Cardiac muscle cell (in vitro differentiated cells and primary cell): ENCODE results near the gene ALDH18A1. TPM values are rescaled to one million over a fixed set of nuclear protein-coding genes. Genes with fewer than 3 reads are reported as not detected.

ENCODE experiments used
- DNase-seq, 2 donors: peaks; one replicate each; pipeline versions ENCODE4 v3.0.0 to v3.0.0-alpha.2; 2010 to 2017; ENCODE audit warnings: low read depth in 1 of 2, low spot score in 1 of 2
- H3K27ac ChIP-seq: fragments of 200-600 bp; sonication (generic); 2 replicates; pipeline ENCODE4 v1.5.1; 2016
- H3K27me3 ChIP-seq: fragments of 200-600 bp; sonication (generic); 2 replicates; pipeline ENCODE4 v1.6.0; 2016; ENCODE audit warnings: control low read depth
- H3K36me3 ChIP-seq: fragments of 200-600 bp; sonication (generic); 2 replicates; pipeline ENCODE4 v1.5.1; 2016; ENCODE audit warnings: control low read depth
- H3K4me1 ChIP-seq: fragments of 200-600 bp; sonication (generic); 2 replicates; pipeline ENCODE4 v1.8.1; 2017; ENCODE audit warnings: low read depth, mild to moderate bottlenecking, mixed run types
- H3K4me3 ChIP-seq: fragments of 200-600 bp; sonication (generic); 2 replicates; pipeline ENCODE4 v1.5.1; 2016; ENCODE audit warnings: mild to moderate bottlenecking
- H3K9me3 ChIP-seq: fragments of 200-600 bp; sonication (generic); 2 replicates; pipeline ENCODE4 v1.5.1; 2017; ENCODE audit warnings: low read depth, mild to moderate bottlenecking, control low read depth
- CTCF ChIP-seq: IDR thresholded peaks from 2 replicates; pipeline ENCODE4 v1.5.1; 2012; ENCODE audit warnings: low read depth, mild to moderate bottlenecking, low read length
- polyA plus RNA-seq: library from polyadenylated mRNA; unstranded; fragments of >200 nt; fragmentation: Nextera tagmentation; extraction: Ambion mirVana; gene quantifications from 2 replicates; pipeline ENCODE4 v1.2.1, GENCODE V29; 2016
- total RNA-seq: library from RNA; depleted of rRNA; stranded (reverse); fragments of >200 nt; gene quantifications from 2 replicates; pipeline ENCODE4 v1.2.3, GENCODE V29; 2016

The ALDH18A1 gene
- total and polyA plus RNA-seq, 2 experiments from 2014 or later = 40.4 to 49.3 TPM

GRCh38 chr10:95657250-95657649 is 739 bp upstream of the ALDH18A1 start:
- Histone ChIP-seq H3K4me1 (peaks cover 6% of the 10 kb centered on the region), H3K27me3 (no peaks in the 10 kb centered on the region), H3K9me3 (no peaks in the 10 kb centered on the region), H3K27ac (no peak overlapping the region), H3K36me3 (peaks cover 9% of the 10 kb centered on the region), H3K4me3 (no peak overlapping the region)
- TF ChIP-seq CTCF = no peak
- DNase-seq = no peak

- H3K36me3 ChIP-seq = peaks cover 22% of the 10 kb centered on the region
- H3K27ac ChIP-seq = peak overlapping the region; percentile 57
- no peaks in the 10 kb centered on the region for H3K9me3 ChIP-seq
- H3K4me1 ChIP-seq = peaks cover 6% of the 10 kb centered on the region
- no peak for TF ChIP-seq CTCF
- H3K27me3 ChIP-seq = no peaks in the 10 kb centered on the region
- H3K4me3 ChIP-seq = peak overlapping the region; percentile 68
- peak; percentile 35 to 40 for DNase-seq
Measured at GRCh38 chr10:95655571-95656290, 780 bp downstream of the ALDH18A1 start.

GRCh38 chr10:95653895-95654294 is 2.6 kb downstream of the ALDH18A1 start:
- no peaks in the 10 kb centered on the region for H3K27me3 ChIP-seq
- DNase-seq = no peak
- TF ChIP-seq CTCF = no peak
- H3K9me3 ChIP-seq = no peaks in the 10 kb centered on the region
- no peak overlapping the region for H3K27ac ChIP-seq
- H3K36me3 ChIP-seq = peaks cover 22% of the 10 kb centered on the region
- peaks cover 6% of the 10 kb centered on the region for H3K4me1 ChIP-seq
- H3K4me3 ChIP-seq = no peak overlapping the region

GRCh38 chr10:95651346-95652060 is 5.0 kb downstream of the ALDH18A1 start:
- no peak for TF ChIP-seq CTCF
- DNase-seq = no peak

GRCh38 chr10:95650232-95650631 is 6.3 kb downstream of the ALDH18A1 start:
- no peak for TF ChIP-seq CTCF
- Histone ChIP-seq H3K4me1 (peaks cover 4% of the 10 kb centered on the region), H3K27ac (no peak overlapping the region), H3K36me3 (peaks cover 28% of the 10 kb centered on the region), H3K9me3 (no peaks in the 10 kb centered on the region), H3K4me3 (no peak overlapping the region), H3K27me3 (no peaks in the 10 kb centered on the region)
- DNase-seq = no peak

More at GRCh38 chr10:95651346-95652060, 5.0 kb downstream of the ALDH18A1 start:
- peaks cover 6% of the 10 kb centered on the region for H3K4me1 ChIP-seq
- no peak overlapping the region for H3K27ac ChIP-seq
- peaks cover 28% of the 10 kb centered on the region for H3K36me3 ChIP-seq
- H3K27me3 ChIP-seq = no peaks in the 10 kb centered on the region
- no peaks in the 10 kb centered on the region for H3K9me3 ChIP-seq
- no peak overlapping the region for H3K4me3 ChIP-seq
